HG03064 (cell line): ENCODE data around the gene FBXO17.

Experiments used
- ATAC-seq: cut with Tn5 transposase; IDR thresholded peaks from one replicate; pipeline ENCODE4 v1.9.1; 2021; ENCODE audit warnings: low read depth; ENCODE audit not compliant: unreplicated experiment

The FBXO17 gene

DNA sequence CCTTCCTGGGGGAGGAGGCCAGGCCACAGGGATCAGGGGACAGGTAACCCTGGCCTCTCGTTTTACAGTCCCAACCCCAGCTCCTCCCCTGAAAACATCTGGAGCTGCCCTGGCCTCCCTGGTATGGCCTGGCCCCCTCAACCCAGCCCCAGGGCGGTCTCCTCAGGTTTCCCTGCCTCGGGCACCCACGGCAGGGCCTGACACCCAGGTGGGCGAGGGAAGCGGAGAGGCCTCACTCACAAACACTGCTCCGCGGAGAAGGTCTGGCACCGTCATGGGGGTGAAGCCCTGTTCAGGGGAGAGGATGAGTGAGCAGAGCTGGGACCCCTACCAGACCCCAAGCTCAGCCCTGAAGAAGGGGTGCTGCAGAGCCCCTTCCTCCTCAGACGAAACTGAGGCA, 57.0 kb downstream of the FBXO17 start:
- ATAC-seq, result no peak

DNA sequence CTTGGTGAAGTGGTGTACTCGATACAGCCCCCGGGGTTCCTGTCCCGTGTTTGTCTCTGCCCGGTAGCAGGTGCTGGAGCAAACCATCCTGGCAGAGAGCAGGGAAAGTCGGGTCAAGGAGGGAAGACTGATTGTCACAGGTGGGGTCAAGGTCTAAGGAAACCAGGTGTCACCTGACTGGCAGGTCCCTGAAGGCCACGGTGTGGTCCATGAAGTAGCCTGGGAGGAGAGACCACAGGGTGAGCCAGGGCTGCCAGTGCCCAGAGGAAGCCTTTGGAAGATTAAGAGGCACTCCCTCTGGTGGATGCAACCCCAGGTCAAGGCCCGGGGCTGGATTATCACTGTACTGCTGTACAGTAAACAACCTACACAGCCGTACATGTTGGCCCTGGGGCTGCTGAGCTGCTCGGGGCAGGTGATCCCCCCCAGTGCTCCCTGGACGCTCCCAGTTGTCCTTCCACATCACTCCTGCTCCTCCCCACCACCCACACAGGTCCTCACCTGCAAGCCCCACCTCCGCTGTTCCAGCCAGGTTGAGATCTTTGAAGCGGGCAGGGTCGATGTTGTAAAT, 57.5 kb downstream of the FBXO17 start:
- ATAC-seq, result no peak

- ATAC-seq, result no peak
Measured at GRCh38 chr19:38917516-38917915, 58.0 kb downstream of the FBXO17 start.

DNA sequence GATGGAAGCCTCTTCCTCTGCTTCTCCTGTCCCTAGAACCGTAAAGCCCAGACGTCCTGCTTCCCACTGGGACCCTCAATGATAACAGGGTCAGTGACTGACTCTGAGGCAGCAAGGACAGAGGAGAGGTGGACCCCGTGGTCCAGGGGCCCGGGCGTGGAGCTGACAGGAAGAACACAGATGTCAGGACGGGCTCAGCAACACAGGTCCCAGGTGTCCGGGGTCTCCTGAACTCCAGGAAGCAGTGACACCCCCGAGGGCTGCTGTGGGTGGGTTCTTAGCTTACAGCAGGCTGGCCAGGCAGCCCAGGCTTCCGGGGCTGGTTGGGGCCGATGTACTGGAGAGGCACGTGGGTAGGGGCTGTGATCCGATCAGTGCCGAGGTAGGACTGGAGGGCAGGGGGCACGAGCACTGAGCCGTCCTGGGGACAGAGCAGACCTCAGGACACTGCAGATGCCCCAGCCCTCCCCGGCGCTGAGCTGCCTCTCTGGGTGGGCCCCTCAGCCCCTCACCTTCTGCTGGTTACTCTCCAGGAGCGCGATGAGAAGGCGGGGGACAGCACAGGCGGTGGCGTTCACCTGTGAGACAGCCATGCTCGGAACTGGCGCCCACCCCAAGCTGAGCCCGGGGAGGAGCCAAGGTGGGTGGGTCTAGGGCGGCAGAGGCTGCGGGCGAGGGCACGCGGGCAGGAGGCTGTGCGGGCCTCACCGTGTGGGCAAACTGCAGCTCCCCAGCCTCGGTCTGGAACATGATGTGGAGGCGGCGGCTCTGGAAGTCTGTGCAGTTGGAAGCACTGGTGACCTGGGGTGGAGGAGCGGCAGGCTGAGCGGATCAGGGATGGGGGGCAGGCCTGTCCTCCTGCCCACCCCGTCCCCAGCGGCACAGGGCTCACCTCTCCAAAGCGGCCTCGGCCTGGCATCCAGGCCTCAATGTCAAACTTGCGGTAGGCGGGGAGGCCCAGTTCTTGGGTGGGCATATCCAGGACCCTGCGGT, 59.9 kb downstream of the FBXO17 start:
- ATAC-seq, result no peak

- ATAC-seq, result no peak
Measured at GRCh38 chr19:38913958-38914357, 61.6 kb downstream of the FBXO17 start.

DNA sequence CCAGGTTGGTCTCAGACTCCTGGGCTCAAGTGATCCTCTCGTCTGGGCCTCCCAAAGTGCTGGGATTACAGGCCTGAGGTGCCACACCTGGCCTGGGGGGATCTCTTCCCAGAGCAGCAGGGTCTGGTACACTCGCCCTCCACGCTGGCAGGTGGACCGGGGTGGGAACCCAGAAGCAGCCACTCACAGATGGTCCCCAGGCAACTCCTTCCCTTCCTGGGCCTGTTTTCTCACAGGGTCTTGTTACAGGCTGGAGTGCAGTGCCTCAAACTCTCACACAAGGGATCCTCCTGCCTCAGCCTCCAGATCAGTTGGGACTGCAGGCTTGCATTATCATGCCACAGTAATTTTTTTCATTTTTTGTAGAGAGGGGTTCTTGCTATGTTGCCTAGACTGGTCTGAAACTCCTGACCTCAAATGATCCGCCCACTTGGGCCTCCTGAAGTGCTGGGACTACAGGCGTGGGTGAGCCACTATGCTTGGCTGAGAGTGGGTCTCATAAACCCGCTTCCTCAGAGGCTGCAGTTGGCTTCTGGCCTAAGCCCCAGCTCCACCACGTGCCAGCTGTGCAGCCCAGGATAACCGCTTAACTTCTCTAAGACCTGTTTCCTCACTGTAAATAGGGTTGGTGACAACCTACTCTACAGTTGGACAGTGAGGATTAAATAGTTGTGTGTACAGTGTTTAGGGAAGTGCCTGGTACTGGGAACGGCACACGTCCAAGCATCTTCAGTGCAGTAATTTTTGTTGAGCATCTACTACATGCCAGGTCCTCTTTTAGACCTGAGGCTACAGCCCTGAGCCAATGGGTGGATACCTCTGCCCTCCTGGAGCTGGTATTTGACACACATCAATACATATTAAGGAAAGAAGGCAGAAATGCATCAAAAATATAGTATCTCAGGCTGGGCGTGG, 62.7 kb downstream of the FBXO17 start:
- ATAC-seq, result no peak

- no peak for ATAC-seq
Measured at GRCh38 chr19:38911388-38912001, 64.0 kb downstream of the FBXO17 start.

DNA sequence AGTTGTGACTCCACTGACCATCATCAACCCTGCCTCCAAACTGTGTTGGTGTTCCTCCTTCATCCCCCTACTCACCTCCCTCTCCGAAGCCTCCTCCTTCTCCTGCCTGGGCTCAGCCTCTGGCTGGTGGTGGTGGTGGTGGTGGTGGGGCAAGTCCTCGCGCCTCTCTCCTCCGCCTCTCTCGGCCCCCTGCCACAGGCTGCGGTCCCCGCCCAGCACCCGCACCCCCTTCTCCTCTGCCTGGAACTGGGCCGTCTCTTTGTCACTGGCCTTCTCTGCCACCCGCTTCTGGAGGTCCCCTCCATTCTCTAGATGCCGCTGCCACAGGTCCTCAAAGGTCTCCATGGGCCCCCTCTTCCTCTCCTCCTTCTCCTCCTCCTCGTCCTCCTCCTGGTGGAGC, 65.1 kb downstream of the FBXO17 start:
- no peak for ATAC-seq

- no peak for ATAC-seq
Measured at GRCh38 chr19:38908911-38909310, 66.6 kb downstream of the FBXO17 start.

- no peak for ATAC-seq
Measured at GRCh38 chr19:38907670-38908069, 67.9 kb downstream of the FBXO17 start.

- no peak for ATAC-seq
Measured at GRCh38 chr19:38907227-38907626, 68.3 kb downstream of the FBXO17 start.

- ATAC-seq, result no peak
Measured at GRCh38 chr19:38905620-38906019, 69.9 kb downstream of the FBXO17 start.

GRCh38 chr19:38904581-38905539, 70.7 kb downstream of the FBXO17 start:
- no peak for ATAC-seq

GRCh38 chr19:38901683-38902082, 73.9 kb downstream of the FBXO17 start:
- no peak for ATAC-seq

GRCh38 chr19:38900743-38901190, 74.8 kb downstream of the FBXO17 start:
- ATAC-seq, result no peak

GRCh38 chr19:38900202-38900629, 75.3 kb downstream of the FBXO17 start:
- no peak for ATAC-seq

GRCh38 chr19:38899447-38900201, 75.9 kb downstream of the FBXO17 start, which contains the start of the genes NFKBIB and SIRT2:
Gene NFKBIB (plus strand): TSS chr19:38899969. CDS start chr19:38900033, 64 bp downstream.
Gene SIRT2 (minus strand): TSS chr19:38899618. CDS start chr19:38899521, 97 bp downstream.
- peak; percentile 91 for ATAC-seq

DNA sequence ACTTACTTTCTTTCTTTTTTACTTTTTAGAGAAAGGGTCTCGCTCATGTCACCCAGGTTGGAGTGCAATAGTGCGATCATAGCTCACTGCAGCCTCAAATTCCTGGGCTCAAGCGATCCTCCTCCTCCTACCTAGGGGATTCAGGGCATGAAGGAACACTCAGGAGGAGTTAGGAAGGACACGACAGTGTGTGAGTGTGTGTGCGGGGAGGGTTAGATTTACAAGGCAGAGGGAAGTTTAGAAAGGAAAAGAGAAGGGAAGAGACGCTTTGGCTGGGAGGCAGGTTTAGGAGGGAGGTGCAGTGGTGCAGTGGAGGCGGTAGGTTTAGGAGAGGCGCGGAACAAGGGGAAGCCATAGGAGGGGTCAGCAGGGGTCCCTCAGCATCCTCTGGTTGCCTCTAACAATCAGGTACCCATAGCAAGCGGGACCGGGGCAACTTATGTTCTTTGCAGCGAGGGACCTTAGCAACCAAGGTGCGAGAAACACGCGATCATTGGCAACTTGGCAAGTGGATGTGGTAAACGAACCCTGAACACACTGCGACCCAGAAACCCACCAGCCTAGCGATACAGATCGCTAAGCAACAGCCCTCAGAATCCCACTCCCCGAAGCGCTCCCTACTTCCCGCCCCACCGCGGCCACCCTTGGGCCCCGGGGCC, 76.6 kb downstream of the FBXO17 start:
- ATAC-seq, result no peak
